Hepatocyte (in vitro differentiated cells): ENCODE measurements around the gene RGS6. TPM values are rescaled to one million over a fixed set of nuclear protein-coding genes. Genes with fewer than 3 reads are reported as not detected.
A peak's percentile ranks its signal among the peaks of the same experiment; 100 is the strongest.

Experiments used
- DNase-seq: peaks from one replicate; pipeline ENCODE4 v3.0.0-alpha.2; 2016; ENCODE audit warnings: low spot score
- H2AFZ ChIP-seq: fragments of 200-600 bp; sonication (generic); 2 replicates; pipeline ENCODE4 v1.6.0; 2016; ENCODE audit warnings: antibody characterized with exemption, mild to moderate bottlenecking
- H3K27ac ChIP-seq: fragments of 200-600 bp; sonication (generic); 2 replicates; pipeline ENCODE4 v1.5.1; 2016; ENCODE audit warnings: mild to moderate bottlenecking
- H3K27me3 ChIP-seq: fragments of 200-600 bp; sonication (generic); 2 replicates; pipeline ENCODE4 v1.6.1; 2016
- H3K36me3 ChIP-seq: fragments of 200-600 bp; sonication (generic); replicated peaks from 2 replicates; pipeline ENCODE4 v1.5.1; 2016; ENCODE audit warnings: low read depth; ENCODE audit not compliant: insufficient read depth
- H3K4me1 ChIP-seq: fragments of 200-600 bp; sonication (generic); 2 replicates; pipeline ENCODE4 v1.5.1; 2016; ENCODE audit warnings: mild to moderate bottlenecking, moderate library complexity; ENCODE audit not compliant: insufficient read depth
- H3K4me2 ChIP-seq: fragments of 200-600 bp; sonication (generic); 2 replicates; pipeline ENCODE4 v1.6.0; 2016
- H3K4me3 ChIP-seq: fragments of 200-600 bp; sonication (generic); 2 replicates; pipeline ENCODE4 v1.5.1; 2016; ENCODE audit warnings: mild to moderate bottlenecking
- H3K79me2 ChIP-seq: fragments of 200-600 bp; sonication (generic); 2 replicates; pipeline ENCODE4 v1.6.0; 2017; ENCODE audit warnings: mild to moderate bottlenecking
- H3K9me2 ChIP-seq: fragments of 200-600 bp; sonication (generic); replicated peaks from 2 replicates; pipeline ENCODE4 v1.6.0; 2017; ENCODE audit warnings: mild to moderate bottlenecking; ENCODE audit not compliant: insufficient read depth
- H3K9me3 ChIP-seq: fragments of 200-600 bp; sonication (generic); 2 replicates; pipeline ENCODE4 v1.5.1; 2016; ENCODE audit warnings: low read depth, mild to moderate bottlenecking
- H4K20me1 ChIP-seq: fragments of 200-600 bp; sonication (generic); 2 replicates; pipeline ENCODE4 v1.6.0; 2016; ENCODE audit warnings: mild to moderate bottlenecking; ENCODE audit not compliant: insufficient read depth, poor library complexity, severe bottlenecking
- EZH2 ChIP-seq: fragments of 200-600 bp; sonication (generic); IDR thresholded peaks from 2 replicates; pipeline ENCODE4 v1.6.1; 2016; ENCODE audit warnings: antibody characterized with exemption, mild to moderate bottlenecking, borderline replicate concordance
- EZH2phosphoT487 ChIP-seq: fragments of 200-600 bp; sonication (generic); IDR thresholded peaks from one replicate; pipeline ENCODE4 v1.6.1; 2018; ENCODE audit warnings: antibody characterized with exemption, mild to moderate bottlenecking, low read depth, moderate library complexity; ENCODE audit not compliant: unreplicated experiment, severe bottlenecking
- WGBS: methylation state at CpG from one replicate; pipeline ENCODE4 v1.1.6; 2016; ENCODE audit warnings: low lambda C conversion rate; ENCODE audit errors: missing lambda C conversion rate; 5-methylcytosine and 5-hydroxymethylcytosine counted together
- polyA plus RNA-seq: library from polyadenylated mRNA; unstranded; fragments of >200 nt; fragmentation: Nextera tagmentation; extraction: Ambion mirVana; gene quantifications from 2 replicates; pipeline ENCODE4 v1.2.1, GENCODE V29; 2016
- total RNA-seq: library from RNA; depleted of rRNA; stranded (reverse); fragments of >200 nt; gene quantifications from 2 replicates; pipeline ENCODE4 v1.2.3, GENCODE V29; 2014
- TF ChIP-seq, protein P1 (sequence below): fragments of 200-600 bp; sonication (generic); IDR thresholded peaks from 2 replicates; pipeline ENCODE4 v1.5.1; 2016; ENCODE audit warnings: antibody characterized with exemption, mild to moderate bottlenecking; ENCODE audit not compliant: poor library complexity

RGS6 gene
- total and polyA plus RNA-seq, 2 experiments from 2014 or later, result 0.25 to 0.87 TPM

DNA sequence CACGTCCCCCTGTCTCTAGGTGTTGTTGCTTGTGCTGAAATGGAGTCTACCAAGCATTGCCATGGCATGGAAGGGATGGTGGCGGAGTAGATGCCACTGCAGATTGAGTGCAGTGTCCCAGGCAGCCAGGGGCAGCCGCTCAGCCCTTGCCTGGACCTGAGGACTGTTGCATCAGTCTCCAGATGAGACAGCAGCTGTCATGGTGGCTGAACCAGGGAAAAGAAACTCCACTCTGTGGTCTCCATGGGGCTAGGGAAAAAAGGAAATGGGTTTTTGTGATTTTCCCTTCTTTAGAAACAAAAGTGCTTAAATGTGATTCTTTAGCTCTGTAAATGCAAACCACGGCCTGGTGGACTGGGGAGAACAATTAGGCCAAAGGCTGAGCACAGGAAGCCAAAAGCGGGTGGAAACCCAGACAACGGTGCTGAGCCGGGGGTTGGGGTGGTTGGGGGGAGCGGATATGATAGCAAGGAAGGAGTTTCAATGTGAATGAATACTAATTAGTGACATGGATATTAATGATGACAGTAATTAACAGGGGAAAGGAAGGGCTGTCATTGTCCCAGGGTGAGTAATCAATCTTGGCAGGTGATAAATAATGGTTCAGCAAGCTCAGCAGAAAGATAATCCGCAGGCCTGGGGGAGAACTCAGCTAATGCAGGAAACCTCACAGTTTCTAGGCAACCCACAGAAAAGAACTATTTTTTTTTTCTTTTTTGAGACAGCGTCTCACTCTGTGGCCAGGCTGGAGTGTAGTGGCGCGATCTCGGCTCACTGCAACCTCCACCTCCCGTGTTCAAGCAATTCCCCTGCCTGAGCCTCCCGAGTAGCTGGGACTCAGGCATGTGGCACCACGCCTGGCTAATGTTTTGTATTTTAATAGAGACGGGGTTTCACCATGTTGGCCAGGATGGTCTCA lies 519.1 kb downstream of the RGS6 start:
- H3K36me3 ChIP-seq, result no peaks in the 10 kb centered on the region
- WGBS, result 57% methylated on average over 17 of the region's 17 CpGs
- no peak for DNase-seq

GRCh38 chr14:72452774-72453173 lies 520.5 kb downstream of the RGS6 start:
- Histone ChIP-seq H3K9me3 (no peaks in the 10 kb centered on the region), H3K27me3 (no peaks in the 10 kb centered on the region), H4K20me1 (no peaks in the 10 kb centered on the region), H3K27ac (no peak overlapping the region), H3K4me3 (no peak overlapping the region), H3K4me2 (no peak overlapping the region), H3K9me2 (no peaks in the 10 kb centered on the region), H2AFZ (no peak overlapping the region), H3K79me2 (no peaks in the 10 kb centered on the region), H3K4me1 (peaks cover 16% of the 10 kb centered on the region), H3K36me3 (no peaks in the 10 kb centered on the region)
- 90% methylated on average over 5 of the region's 5 CpGs for WGBS
- TF ChIP-seq EZH2phosphoT487 (no peak), EZH2 (no peak)
- TF ChIP-seq, protein P1, sequence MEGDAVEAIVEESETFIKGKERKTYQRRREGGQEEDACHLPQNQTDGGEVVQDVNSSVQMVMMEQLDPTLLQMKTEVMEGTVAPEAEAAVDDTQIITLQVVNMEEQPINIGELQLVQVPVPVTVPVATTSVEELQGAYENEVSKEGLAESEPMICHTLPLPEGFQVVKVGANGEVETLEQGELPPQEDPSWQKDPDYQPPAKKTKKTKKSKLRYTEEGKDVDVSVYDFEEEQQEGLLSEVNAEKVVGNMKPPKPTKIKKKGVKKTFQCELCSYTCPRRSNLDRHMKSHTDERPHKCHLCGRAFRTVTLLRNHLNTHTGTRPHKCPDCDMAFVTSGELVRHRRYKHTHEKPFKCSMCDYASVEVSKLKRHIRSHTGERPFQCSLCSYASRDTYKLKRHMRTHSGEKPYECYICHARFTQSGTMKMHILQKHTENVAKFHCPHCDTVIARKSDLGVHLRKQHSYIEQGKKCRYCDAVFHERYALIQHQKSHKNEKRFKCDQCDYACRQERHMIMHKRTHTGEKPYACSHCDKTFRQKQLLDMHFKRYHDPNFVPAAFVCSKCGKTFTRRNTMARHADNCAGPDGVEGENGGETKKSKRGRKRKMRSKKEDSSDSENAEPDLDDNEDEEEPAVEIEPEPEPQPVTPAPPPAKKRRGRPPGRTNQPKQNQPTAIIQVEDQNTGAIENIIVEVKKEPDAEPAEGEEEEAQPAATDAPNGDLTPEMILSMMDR, result no peak
- no peak for DNase-seq

More for the DNA sequence above, 519.1 kb downstream of the RGS6 start:
- Histone ChIP-seq H3K79me2 (no peaks in the 10 kb centered on the region), H3K4me3 (no peak overlapping the region), H3K9me2 (no peaks in the 10 kb centered on the region), H2AFZ (peak overlapping the region; percentile 7), H3K27me3 (no peaks in the 10 kb centered on the region), H3K9me3 (no peaks in the 10 kb centered on the region), H3K4me1 (peaks cover 16% of the 10 kb centered on the region), H4K20me1 (no peaks in the 10 kb centered on the region), H3K27ac (no peak overlapping the region), H3K4me2 (no peak overlapping the region)
- no peak for TF ChIP-seq EZH2
- TF ChIP-seq, protein P1, result no peak
- TF ChIP-seq EZH2phosphoT487, result no peak

DNA sequence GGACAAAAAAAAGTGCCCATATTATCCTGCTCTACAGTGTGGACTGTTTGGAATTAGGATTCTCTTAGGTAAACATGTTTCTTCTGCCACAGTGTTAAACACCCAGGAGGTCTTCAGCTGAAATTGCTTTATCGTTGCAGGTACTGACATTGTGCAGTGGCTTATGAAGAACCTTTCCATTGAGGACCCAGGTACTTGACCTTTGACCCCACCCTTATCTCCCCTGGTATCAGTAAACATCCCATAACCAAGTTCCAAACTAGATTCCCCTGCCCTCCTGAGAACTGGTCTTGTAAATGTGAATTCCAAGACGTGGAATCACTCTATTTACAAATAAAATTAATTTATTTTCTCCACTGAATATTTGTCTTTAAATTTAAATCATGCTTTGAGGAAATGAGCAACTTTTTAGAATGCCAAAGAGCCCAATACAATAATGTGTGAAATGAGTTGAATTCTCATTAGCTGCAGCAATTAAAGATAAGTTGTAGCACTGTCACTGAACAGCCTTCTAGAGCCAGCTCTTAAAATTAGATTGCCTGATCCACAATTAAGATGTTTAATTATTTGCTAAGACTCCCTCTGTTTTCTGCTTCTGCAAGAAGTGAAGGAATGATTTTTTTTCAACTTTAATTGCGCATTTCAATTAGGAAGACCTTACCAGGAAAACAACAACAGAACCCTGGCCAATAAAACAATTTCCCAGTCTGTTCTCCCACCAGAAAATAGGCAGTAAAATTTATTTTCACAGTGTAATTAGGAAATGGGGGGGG lies 522.3 kb downstream of the RGS6 start:
- Histone ChIP-seq H3K36me3 (no peaks in the 10 kb centered on the region), H2AFZ (no peak overlapping the region), H3K4me3 (no peak overlapping the region), H3K4me2 (no peak overlapping the region), H3K27ac (no peak overlapping the region), H4K20me1 (no peaks in the 10 kb centered on the region), H3K4me1 (peaks cover 16% of the 10 kb centered on the region), H3K9me3 (no peaks in the 10 kb centered on the region), H3K9me2 (no peaks in the 10 kb centered on the region), H3K79me2 (no peaks in the 10 kb centered on the region), H3K27me3 (no peaks in the 10 kb centered on the region)
- no peak for DNase-seq
- WGBS, result 49% methylated on average over 3 of the region's 3 CpGs
- TF ChIP-seq EZH2phosphoT487 (no peak), EZH2 (no peak)
- TF ChIP-seq, protein P1, result no peak
